ENCODE results near the gene MUC12.
"Not testable (repeated sequence)": the region's sequence is repeated elsewhere in the genome, so short reads cannot be mapped to it uniquely, and the experiment has no call there.

GRCh38 chr7:100923616-100924015, 45.7 kb upstream of the MUC12 start:
- not testable (repeated sequence) for TF ChIP-seq CTCF (conservative IDR thresholded peaks at IDR 0.05); ZFX (IDR thresholded peaks at IDR 0.05)
